ENCODE measurements around the gene ALKBH6.
"Not testable (repeated sequence)": the region's sequence is repeated elsewhere in the genome, so short reads cannot be mapped to it uniquely, and the experiment has no call there.

Gene ALKBH6

GRCh38 chr19:36014012-36014924 is at the start of gene ALKBH6:
ALKBH6 (minus strand) TSS chr19:36014213; CDS start chr19:36013397, 816 bp downstream.
- peak; percentile 100 for DNase-seq (ENCODE audit: extremely low read depth in 1 of 2, low read depth in 1 of 2)

DNA sequence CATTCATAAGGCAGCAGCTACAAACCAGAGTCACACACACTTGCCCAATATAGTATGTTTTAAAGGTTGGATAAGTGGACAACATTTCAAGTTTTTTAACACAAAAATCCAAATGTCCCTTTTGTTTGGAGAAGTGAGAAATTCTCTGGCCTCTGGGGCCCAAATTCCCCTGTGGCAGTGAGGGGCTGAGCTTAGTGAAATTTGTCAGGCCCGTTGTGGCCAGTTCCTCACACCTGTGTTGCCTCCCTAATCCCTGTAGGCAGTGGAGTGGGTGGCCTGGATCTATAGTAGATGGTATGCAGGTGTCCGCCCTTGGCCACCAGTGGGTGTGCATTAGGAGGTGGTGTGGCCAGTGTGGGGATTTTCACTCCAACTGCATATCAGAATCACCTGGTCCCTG is 47.4 kb upstream of the ALKBH6 start:
- DNase-seq (ENCODE audit: extremely low read depth in 1 of 2, low read depth in 1 of 2) = no peak

DNA sequence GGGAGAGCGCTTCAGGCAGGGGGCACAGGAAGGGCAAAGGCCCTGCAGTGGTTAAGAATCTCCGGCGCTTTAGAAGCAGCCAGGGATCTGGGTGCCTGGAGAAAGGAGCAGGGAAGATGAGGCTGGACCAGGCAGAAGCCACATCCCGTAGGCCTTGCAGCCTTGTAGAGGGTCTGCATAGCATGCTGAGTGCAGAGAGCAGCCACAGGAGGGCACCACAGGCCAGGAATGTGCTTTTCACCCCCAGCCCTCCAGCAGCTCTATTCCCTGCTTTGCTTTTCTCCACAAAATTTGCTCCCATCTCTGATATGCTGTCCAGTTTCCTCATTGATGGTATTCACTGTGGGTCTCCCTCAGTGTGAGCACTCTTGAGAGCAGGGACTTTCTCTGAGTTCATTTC is 46.4 kb upstream of the ALKBH6 start:
- no peak for DNase-seq (ENCODE audit: extremely low read depth in 1 of 2, low read depth in 1 of 2)

DNA sequence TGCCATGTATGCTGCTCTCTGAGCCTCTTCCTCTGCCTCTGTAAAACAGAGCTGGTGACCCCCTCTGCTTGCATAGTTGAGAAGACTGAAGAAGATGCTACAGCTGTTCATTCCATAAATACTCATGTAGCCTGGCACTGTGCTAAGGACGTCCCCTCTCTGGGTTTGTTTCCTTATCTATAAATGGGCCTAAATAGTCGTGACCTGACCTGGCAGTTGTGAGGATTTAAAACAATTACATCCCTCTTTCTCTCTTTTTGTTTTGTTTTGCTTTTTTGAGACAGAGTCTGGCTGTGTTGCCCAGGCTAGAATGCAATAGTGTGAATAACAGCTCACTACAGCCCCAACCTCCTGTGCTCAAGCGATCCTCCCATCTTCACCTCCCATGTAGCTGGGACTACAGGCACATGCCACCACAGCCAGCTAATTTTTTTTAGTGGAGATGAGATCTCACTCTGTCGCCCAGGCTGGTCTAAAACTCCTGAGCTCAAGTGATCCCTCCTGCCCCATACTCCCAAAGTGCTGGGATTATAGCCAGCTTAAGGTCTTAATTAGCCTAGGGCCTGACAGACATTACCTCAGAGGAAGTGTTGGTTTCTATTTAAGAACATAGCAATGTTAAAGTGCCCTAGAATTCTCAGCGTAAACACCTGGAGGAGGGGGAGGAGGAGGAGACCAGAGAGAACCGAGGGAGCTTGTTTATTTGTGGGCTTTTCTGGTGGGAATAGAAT is 45.3 kb upstream of the ALKBH6 start:
- no peak for DNase-seq (ENCODE audit: extremely low read depth in 1 of 2, low read depth in 1 of 2)

- no peak for DNase-seq (ENCODE audit: extremely low read depth in 1 of 2, low read depth in 1 of 2)
These were observed 44.6 kb upstream of the ALKBH6 start for GRCh38 chr19:36058481-36059179.

GRCh38 chr19:36054733-36055686 is 41.0 kb upstream of the ALKBH6 start, which contains the start of gene WDR62:
WDR62 (plus strand) TSS chr19:36054897; CDS start chr19:36054972, 75 bp downstream.
- DNase-seq (ENCODE audit: extremely low read depth in 1 of 2, low read depth in 1 of 2) = peak; percentile 92 to 95

DNA sequence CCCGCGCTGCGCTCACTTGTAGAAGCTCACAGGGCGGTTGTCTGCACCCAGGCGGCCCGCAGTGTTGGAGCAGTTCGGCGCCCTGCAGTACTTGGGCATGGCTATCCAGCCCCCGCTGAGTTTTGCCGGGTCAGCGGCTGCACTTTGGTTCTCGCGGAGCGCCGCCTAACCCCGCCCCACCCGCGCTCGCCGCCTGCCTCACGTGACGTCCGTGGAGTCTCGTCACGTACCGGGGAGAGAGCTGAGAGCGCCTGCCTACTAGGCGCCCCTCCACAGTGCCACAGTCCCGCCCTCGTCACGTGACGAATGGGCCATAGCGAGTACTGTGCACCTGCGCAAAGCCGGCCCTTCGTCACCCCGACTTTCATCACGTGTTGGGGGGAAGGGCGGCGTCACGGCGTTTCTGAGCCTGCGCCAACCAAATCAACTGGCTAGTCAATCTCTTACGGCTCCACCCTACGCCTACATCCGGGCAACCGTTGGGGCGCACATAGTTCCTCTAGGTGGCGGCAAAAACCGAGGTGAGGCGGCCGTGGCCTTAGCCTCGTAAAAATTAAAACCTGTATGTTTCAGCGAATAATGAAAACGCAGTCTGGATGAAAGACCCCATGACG is 40.2 kb upstream of the ALKBH6 start, which contains the start of gene THAP8:
TSS of gene THAP8 (minus strand) at position 167 of the 614 bp plus-strand sequence. CDS start at position 99, 68 bp downstream.
- peak; percentile 99 to 100 for DNase-seq (ENCODE audit: extremely low read depth in 1 of 2, low read depth in 1 of 2)

DNA sequence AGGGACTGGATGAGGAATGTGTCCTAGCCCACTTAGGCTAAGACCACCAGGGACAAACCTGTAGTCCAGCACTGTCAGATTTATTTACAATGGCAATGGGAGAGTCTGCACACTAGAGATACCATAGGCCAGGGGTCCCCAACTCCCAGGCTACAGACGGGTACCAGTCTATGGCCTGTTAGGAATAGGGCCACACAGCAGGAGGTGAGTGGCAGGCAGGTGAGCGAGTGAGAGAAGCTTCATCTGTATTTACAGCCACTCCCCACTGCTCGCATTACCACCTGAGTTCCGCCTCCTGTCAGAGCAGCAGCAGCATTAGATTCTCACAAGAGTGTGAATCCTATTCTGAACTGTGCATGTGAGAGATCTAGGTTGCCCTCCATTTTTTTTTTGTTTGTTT is 37.6 kb upstream of the ALKBH6 start:
- DNase-seq (ENCODE audit: extremely low read depth in 1 of 2, low read depth in 1 of 2) = no peak

GRCh38 chr19:36051236-36051635 is 37.2 kb upstream of the ALKBH6 start:
- no peak for DNase-seq (ENCODE audit: extremely low read depth in 1 of 2, low read depth in 1 of 2)

DNA sequence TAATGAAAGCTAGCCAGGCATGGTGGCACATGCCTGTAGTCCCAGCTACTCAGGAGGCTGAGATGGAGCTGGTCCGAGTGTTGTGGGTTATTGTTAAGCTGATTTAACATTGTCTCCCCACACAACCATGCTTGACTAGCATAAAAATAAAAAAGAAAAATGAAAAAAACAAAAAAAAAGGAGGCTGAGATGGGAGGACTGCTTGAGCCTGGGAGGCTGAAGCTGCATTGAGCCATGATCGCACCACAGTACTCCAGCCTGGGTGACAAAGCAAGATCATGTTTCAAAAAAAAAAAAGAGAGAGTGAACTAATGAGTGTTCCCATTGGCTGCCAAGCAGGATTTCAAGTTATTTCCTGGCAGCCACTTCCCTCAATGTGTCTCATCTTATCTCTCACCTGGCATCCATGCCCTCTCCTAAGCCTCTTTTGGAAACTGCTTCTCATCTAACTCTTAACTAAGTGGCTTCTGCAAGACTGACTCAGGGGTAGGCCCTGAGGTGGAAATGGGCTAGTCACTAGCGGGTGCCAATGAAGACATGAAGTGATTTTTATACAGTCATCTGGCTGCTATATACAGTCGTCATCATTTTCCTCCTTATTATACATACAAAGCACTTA is 35.2 kb upstream of the ALKBH6 start:
- no peak for DNase-seq (ENCODE audit: extremely low read depth in 1 of 2, low read depth in 1 of 2)

- no peak for DNase-seq (ENCODE audit: extremely low read depth in 1 of 2, low read depth in 1 of 2)
These were observed 33.8 kb upstream of the ALKBH6 start for GRCh38 chr19:36047835-36048234.

DNA sequence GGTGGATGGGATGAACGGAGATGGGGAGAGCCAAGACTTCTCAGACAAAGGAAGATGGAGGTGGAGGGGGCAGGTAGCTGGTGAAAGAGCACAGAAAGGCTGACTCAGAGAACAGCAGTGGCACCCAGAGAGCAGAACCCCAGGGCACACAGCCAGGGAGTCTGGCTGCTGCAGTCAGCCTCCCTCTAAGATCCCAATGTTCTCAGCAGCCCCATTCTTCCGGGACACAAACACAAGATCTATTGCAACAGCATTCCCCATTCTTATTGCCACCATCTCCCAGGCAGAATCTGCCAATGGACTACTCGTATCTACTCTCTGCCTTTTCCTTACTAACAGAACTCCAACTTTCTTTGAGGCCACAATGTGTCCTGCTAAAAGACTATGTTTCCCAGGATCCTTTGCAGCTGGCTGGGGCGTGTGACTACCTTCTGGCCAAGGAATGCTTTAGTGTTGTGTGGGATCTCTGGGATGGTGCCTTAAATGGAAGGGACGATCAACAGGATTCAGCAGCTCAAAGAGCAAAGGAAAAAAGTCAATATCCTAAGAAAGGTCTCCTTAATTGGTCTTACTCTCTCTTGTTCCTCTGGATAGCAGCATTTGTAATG is 32.5 kb upstream of the ALKBH6 start:
- DNase-seq (ENCODE audit: extremely low read depth in 1 of 2, low read depth in 1 of 2) = no peak

DNA sequence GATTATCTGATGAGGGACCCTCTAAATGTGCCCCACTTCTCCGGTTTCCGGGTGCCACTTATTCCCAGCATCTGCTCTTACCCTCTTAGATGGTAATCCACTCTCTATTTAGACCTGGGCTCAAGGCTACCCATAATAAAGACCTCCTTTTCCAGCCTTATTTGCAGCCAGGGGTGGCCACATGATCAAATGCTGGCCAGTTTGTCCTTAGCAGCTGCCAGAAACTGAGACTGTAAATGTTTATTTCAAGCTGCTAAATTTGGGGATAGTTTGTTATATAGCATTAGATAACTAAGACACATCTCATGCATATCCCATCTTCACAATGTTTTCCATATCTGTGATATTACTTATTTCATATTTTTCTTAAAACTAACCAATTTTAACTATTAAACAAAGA is 29.9 kb upstream of the ALKBH6 start:
- no peak for DNase-seq (ENCODE audit: extremely low read depth in 1 of 2, low read depth in 1 of 2)

DNA sequence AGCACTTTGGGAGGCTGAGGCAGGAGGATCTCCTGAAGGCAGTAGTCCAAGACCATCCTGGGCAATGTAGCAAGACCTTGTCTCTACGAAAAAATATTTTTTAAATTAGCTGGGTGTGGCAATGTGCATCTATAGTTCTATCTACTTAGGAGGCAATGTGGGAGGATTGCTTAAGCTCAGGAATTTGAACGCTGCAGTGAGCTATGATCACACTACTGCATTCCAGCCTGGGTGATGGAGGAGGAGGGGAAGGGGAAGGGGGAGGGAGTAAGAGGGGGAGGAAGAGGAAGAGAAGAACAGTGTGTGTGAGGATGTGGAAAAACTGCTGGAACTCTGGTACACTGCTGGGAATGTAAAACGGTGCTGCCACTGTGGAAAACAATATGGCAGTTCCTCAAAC is 27.8 kb upstream of the ALKBH6 start:
- DNase-seq (ENCODE audit: extremely low read depth in 1 of 2, low read depth in 1 of 2) = no peak

DNA sequence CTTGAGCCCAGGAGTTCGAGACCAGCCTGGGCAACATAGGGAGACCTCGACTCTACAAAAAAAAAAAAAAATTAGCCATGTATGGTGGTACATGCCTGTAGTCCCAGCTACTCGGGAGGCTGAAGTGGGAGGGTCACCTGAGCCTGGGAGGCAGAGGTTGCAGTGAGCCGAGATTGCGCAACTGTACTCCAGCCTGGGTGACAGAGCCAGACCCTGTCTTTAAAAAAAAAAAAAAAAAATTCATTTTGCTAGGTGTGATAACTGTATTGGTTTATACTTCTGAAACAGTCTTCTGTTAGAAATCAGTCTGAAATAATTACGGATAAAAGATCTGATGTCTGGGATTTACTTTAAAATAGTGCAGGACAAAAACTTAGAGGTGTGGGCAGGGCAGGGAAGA is 27.1 kb upstream of the ALKBH6 start:
- DNase-seq (ENCODE audit: extremely low read depth in 1 of 2, low read depth in 1 of 2) = not testable (repeated sequence)

DNA sequence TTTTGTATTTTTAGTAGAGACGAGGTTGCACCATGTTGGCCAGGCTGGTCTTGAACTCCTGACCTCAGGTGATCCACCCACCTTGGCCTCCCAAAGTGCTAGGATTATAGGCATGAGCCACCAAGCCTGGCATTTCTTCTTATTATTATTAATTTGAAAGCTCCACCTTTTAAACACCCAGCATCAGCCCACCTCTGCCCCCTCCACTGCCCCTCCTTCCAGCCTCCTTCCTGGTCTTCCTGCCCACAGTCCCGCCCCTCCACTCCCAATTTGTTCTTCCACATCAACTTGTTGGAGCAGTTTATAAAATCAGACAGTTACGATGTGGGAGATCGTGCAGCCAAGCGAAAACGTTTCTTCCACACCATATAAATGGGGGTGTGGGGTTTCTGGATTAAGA is 26.5 kb upstream of the ALKBH6 start:
- no peak for DNase-seq (ENCODE audit: extremely low read depth in 1 of 2, low read depth in 1 of 2)

DNA sequence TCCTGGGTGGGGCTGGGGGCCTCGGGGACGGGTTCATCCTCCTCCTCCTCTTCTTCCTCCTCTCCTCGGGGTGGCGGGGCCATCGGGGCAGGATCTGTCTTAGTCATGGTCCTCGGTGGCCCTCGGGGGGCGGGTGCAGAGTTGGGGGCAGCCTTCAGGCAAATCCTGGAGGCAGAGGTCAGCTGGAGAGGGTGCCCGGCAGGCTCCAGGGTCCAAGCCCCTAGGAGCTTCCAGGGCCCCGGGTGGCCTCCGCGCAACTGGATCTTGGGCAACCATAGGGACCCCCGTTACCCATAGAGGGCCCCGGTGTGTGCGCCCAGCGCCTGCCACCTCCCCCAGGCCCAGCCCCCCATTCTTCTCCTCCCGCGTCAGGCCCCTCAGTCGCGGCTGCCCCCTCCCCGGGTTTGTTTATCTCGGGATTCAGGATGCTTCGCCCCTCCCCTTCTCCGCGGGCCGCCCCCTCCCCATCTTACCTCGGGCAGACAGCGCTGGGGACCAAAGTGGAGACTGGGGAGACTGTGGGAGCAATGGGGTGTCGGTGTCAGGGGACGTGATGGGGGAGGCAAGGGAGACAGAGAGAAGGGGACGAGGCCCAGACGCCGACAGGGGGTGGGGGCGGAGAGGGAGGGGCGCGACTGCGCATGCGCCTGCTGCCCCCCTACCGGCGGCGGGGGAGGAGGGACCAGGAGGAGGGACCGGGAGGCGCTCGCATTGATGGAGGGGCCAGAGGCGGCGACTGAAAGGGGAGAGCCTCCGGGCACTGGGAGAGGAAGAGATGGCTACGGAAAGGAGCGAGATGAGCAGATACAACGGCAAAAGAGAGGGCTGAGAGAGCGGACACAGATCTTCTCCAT is 18.5 kb upstream of the ALKBH6 start, which contains the start of gene CLIP3:
TSS of gene CLIP3 (minus strand) at position 623 of the 854 bp plus-strand sequence. CDS start at position 107, 516 bp downstream.
- peak in 1 of 2 donors; percentile 19 for DNase-seq (ENCODE audit: extremely low read depth in 1 of 2, low read depth in 1 of 2)

DNA sequence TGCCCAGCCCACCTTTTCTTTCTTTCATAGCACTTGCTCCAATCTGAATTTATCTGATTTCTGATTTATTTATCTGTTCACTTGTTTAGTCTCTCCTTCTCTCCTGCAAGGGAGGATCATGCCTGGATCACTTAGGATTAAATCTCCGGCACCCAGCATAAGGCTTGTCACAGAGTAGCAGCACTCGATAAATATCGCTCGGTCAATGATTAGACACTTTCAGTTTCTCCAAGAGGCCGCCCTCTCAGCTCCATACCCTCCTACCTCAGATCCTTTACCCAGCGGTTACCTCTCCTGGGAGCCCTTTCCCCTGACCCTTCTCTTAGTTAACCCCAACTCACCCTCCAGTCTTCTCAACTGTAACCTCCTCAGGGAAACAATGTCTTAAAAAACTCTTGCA is 17.3 kb upstream of the ALKBH6 start:
- DNase-seq (ENCODE audit: extremely low read depth in 1 of 2, low read depth in 1 of 2) = no peak
